Activated CD4-positive, alpha-beta memory T cell treated with anti-CD3 and anti-CD28 coated beads for 36 hours (primary cell): Measurements from ENCODE around the gene FLOT1. TPM values are rescaled to one million over a fixed set of nuclear protein-coding genes. Genes with fewer than 3 reads are reported as not detected.

ENCODE experiments used
- CTCF ChIA-PET: fragments of 350-600 bp; sonication (Branson Sonifier 250); formaldehyde crosslinking; loops from one replicate; lab custom pipeline; 2021; ENCODE audit warnings: antibody characterized with exemption, inconsistent platforms; lab: Charles Lee
- POLR2A ChIA-PET: fragments of 350-600 bp; sonication (Branson Sonifier 250); formaldehyde crosslinking; loops from one replicate; lab custom pipeline; 2021; ENCODE audit warnings: antibody characterized with exemption; lab: Charles Lee
- DNase-seq: peaks from one replicate; pipeline ENCODE4 v3.0.0-alpha.2; 2020
- H3K27ac Mint-ChIP-seq: one replicate; pipeline ENCODE4 v1.8.0; 2021; ENCODE audit warnings: mixed read lengths
- H3K27me3 Mint-ChIP-seq: one replicate; pipeline ENCODE4 v1.8.0; 2021; ENCODE audit warnings: mixed read lengths
- H3K36me3 Mint-ChIP-seq: one replicate; pipeline ENCODE4 v1.8.0; 2021; ENCODE audit warnings: mixed read lengths
- H3K4me1 Mint-ChIP-seq: one replicate; pipeline ENCODE4 v1.8.0; 2021; ENCODE audit warnings: low read depth, mixed read lengths
- H3K4me3 Mint-ChIP-seq: one replicate; pipeline ENCODE4 v1.8.0; 2021; ENCODE audit warnings: mild to moderate bottlenecking, mixed read lengths
- H3K9me3 Mint-ChIP-seq: one replicate; pipeline ENCODE4 v1.8.0; 2021; ENCODE audit warnings: mixed read lengths
- intact Hi-C: fragments of 100-400 bp; cut with micrococcal nuclease; formaldehyde crosslinking; loops from one replicate; pipeline ENCODE4 v1.15.1; 2023
- total RNA-seq, 2 experiments: library from RNA; stranded (reverse); gene quantifications; one replicate each; pipeline ENCODE4 v1.2.3, GENCODE V29; 2021

FLOT1 gene
- total RNA-seq, 2 experiments from 2014 or later = 226 to 231 TPM

DNA sequence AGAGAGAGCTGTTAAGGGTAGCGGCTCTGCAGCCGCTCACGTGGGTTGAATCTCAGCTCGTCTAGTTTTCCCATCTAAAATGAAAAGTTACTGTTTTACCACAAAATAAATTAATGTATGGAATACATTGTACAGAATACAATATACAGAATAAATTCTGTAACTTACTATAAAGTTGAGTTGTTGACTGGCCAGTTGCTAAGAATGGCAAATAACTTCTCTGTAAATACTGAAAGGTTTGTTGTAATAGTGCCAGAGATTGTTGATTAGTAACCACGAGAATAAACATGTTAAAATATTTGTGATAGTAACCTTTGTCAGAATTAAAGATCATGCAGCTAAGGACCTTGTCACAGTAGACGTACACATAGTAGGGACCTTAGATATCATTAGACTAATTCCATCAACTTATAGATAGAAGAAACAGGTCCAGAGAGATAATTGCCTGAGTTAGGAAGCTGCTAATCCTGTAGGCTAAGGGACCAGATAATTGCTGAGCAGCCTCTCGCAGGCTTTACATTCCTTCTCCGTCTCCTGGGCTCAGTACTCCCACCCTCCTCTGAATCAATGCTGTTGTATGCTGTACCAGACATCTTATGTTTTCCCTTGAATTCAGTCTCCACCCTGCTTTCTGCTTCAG is 51.2 kb downstream of the FLOT1 start:
- Mint-ChIP-seq H3K9me3 (no peaks in the 10 kb centered on the region), H3K4me3 (peak overlapping the region; percentile 91), H3K27me3 (no peaks in the 10 kb centered on the region), H3K27ac (peak overlapping the region; percentile 40), H3K4me1 (peaks cover 37% of the 10 kb centered on the region), H3K36me3 (peaks cover 9% of the 10 kb centered on the region)
- CTCF ChIA-PET = interaction anchor here (0.6 to 2.4 kb wide), 6 partner anchors 10 to 1853 kb away, joined by 3 to 16 read pairs (median 4); no protein-coding TSS in a partner anchor
- intact Hi-C loops = no loop called here
- no peak for DNase-seq
- POLR2A ChIA-PET = interaction anchor here (0.7 to 14.8 kb wide), 4 partner anchors 9 to 77 kb away, joined by 5 to 209 read pairs (median 7); partner anchors contain the start of genes MDC1 and TUBB

- ChIA-PET CTCF (interaction anchor here (0.6 to 2.4 kb wide), 6 partner anchors 9 to 41 kb away, joined by 3 to 16 read pairs (median 4); no protein-coding TSS in a partner anchor), POLR2A (interaction anchor here (0.7 to 14.8 kb wide), 4 partner anchors 9 to 76 kb away, joined by 5 to 209 read pairs (median 7); partner anchors contain the start of genes MDC1 and TUBB)
- peaks cover 16% of the 10 kb centered on the region for H3K36me3 Mint-ChIP-seq
- peaks cover 37% of the 10 kb centered on the region for H3K4me1 Mint-ChIP-seq
- no peaks in the 10 kb centered on the region for H3K9me3 Mint-ChIP-seq
- peak; percentile 83 for DNase-seq
- H3K4me3 Mint-ChIP-seq = peak within 1 kb of the TSS; percentile 91
- no peaks in the 10 kb centered on the region for H3K27me3 Mint-ChIP-seq
- peak within 1 kb of the TSS; percentile 99 for H3K27ac Mint-ChIP-seq
- intact Hi-C loops = loop anchor here (1.0 kb wide), 1 partner anchor 11 kb away; no protein-coding TSS in a partner anchor
Observed at GRCh38 chr6:30690403-30691207, 51.9 kb downstream of the FLOT1 start, which contains the start of gene NRM. Gene NRM (minus strand): TSS chr6:30690984. CDS start chr6:30690974, 10 bp downstream.

DNA sequence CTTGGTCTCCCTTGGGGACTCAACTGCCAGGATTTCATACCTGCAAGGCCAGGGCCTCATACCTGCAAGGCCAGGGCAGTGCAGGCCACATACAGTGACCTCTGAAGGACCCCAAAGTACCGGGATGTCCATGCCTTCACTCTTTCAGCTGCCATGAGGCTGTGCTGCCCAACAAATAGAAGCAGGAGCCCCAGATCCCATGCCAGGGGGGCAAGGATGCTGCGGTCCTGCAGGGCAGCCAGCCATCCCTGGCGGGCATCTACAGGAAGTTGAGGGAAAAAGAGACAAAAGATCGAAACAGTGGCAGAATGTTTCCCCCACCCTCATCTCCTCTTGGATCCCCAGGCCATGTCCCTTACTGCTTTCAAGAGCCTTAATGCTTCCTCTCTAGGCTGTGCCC is 52.5 kb downstream of the FLOT1 start:
- peak overlapping the region; percentile 91 for H3K4me3 Mint-ChIP-seq
- peaks cover 37% of the 10 kb centered on the region for H3K4me1 Mint-ChIP-seq
- peaks cover 22% of the 10 kb centered on the region for H3K36me3 Mint-ChIP-seq
- no peak for DNase-seq
- ChIA-PET CTCF (interaction anchor here (1.0 to 3.0 kb wide), 2 partner anchors 11 to 42 kb away, joined by 4 to 25 read pairs; no protein-coding TSS in a partner anchor), POLR2A (interaction anchor here (0.6 to 14.8 kb wide), 3 partner anchors 8 to 48 kb away, joined by 3 to 209 read pairs (median 7); partner anchors contain the start of genes MDC1 and TUBB)
- H3K27ac Mint-ChIP-seq = peak overlapping the region; percentile 99
- no peaks in the 10 kb centered on the region for H3K9me3 Mint-ChIP-seq
- intact Hi-C loops = loop anchor here (1.0 to 5.0 kb wide), 2 partner anchors 11 to 667 kb away; partner anchors contain the start of gene HLA-B
- no peaks in the 10 kb centered on the region for H3K27me3 Mint-ChIP-seq

- no peaks in the 10 kb centered on the region for H3K27me3 Mint-ChIP-seq
- H3K27ac Mint-ChIP-seq = peak overlapping the region; percentile 99
- no peaks in the 10 kb centered on the region for H3K9me3 Mint-ChIP-seq
- H3K36me3 Mint-ChIP-seq = peaks cover 29% of the 10 kb centered on the region
- H3K4me3 Mint-ChIP-seq = peak overlapping the region; percentile 91
- ChIA-PET POLR2A (interaction anchor here (0.6 to 14.8 kb wide), 3 partner anchors 12 to 48 kb away, joined by 3 to 209 read pairs (median 5); partner anchors contain the start of genes MDC1 and TUBB), CTCF (interaction anchor here (2.5 to 3.0 kb wide), 2 partner anchors 10 to 33 kb away, joined by 20 to 25 read pairs; no protein-coding TSS in a partner anchor)
- intact Hi-C loops = loop anchor here (5.0 kb wide), 1 partner anchor 668 kb away; the partner anchor contains the start of gene HLA-B
- DNase-seq = no peak
- H3K4me1 Mint-ChIP-seq = peaks cover 37% of the 10 kb centered on the region
Observed at GRCh38 chr6:30689022-30689865, 53.2 kb downstream of the FLOT1 start.

DNA sequence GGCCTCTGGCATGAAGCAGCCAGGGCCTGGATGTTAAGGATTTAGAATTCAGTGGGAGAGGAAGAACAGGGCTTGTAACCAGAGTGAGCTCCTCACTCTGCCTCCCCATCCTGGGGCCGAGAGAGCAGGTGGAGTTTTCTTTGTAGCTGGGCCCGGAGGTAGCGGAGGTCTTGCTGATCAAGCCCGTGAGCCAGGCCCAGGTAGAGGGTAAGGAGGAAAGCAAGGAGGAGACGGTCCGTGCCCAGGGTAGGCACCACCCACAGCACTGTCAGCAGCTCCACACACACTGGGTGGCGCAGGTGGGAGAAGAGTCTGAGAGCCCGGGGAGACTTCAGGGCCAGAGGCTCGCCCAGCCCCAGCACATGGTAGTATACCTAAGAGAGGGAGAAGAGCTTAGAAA is 53.9 kb downstream of the FLOT1 start:
- Mint-ChIP-seq H3K27me3 (no peaks in the 10 kb centered on the region), H3K27ac (peak overlapping the region; percentile 99), H3K4me3 (peak overlapping the region; percentile 100), H3K9me3 (no peaks in the 10 kb centered on the region), H3K4me1 (peaks cover 37% of the 10 kb centered on the region), H3K36me3 (peaks cover 35% of the 10 kb centered on the region)
- intact Hi-C loops = loop anchor here (5.0 kb wide), 1 partner anchor 669 kb away; the partner anchor contains the start of gene HLA-B
- DNase-seq = peak; percentile 23
- ChIA-PET CTCF (interaction anchor here (2.0 to 3.0 kb wide), 3 partner anchors 10 to 42 kb away, joined by 8 to 25 read pairs (median 20); no protein-coding TSS in a partner anchor), POLR2A (interaction anchor here (0.5 to 14.8 kb wide), 4 partner anchors 13 to 158 kb away, joined by 3 to 209 read pairs (median 5); partner anchors contain the start of genes MDC1 and TUBB)

DNA sequence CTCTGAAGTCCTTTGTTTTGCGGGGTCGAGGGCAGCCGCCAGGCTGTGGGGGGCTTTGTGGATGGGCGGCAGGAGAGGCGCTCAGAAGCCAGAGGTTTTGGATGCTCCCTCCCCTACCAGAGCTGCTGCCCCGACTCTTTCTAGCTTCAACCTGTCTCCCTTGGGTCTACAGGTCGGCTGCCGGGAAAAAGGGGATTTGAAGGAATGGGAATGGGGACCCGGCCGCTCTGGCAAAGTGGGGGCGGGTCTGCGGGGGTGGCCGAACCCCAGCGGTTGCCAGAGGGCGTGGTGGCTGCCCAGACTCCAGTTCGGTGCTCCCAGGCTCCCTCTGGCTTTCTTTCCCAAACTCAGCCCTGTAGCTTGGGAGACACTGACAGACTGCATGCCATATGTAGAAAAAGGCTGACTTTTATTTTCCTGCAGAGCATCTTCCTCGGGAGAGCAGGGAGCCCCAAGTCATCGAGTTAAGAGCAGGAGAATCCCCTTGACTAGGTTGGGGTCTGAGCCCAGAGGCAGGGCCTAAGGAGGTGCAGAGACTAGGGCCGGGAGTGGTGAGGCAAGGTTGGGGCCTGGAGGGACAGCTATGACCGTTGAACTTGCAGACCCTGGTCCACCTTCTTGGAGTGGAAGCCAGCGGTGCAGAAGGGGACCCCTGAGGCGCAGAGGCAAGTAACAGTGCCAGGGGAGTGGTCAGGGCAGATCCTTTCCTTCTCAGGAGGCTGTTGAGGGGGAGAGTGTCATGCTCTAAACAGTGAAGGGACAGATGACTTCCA is 54.6 kb downstream of the FLOT1 start:
- ChIA-PET CTCF (interaction anchor here (0.6 to 3.0 kb wide), 5 partner anchors 9 to 1128 kb away, joined by 3 to 25 read pairs (median 8); no protein-coding TSS in a partner anchor), POLR2A (interaction anchor here (0.5 to 14.8 kb wide), 5 partner anchors 12 to 158 kb away, joined by 3 to 209 read pairs (median 3); partner anchors contain the start of genes MDC1 and TUBB)
- intact Hi-C loops = loop anchor here (5.0 kb wide), 1 partner anchor 669 kb away; the partner anchor contains the start of gene HLA-B
- Mint-ChIP-seq H3K36me3 (peaks cover 43% of the 10 kb centered on the region), H3K4me1 (peaks cover 37% of the 10 kb centered on the region), H3K27ac (peak overlapping the region; percentile 99), H3K9me3 (no peaks in the 10 kb centered on the region), H3K4me3 (peak overlapping the region; percentile 100), H3K27me3 (no peaks in the 10 kb centered on the region)
- DNase-seq = no peak

- peaks cover 49% of the 10 kb centered on the region for H3K36me3 Mint-ChIP-seq
- H3K27me3 Mint-ChIP-seq = no peaks in the 10 kb centered on the region
- H3K27ac Mint-ChIP-seq = peak overlapping the region; percentile 99
- DNase-seq = peak; percentile 90
- H3K4me1 Mint-ChIP-seq = peaks cover 38% of the 10 kb centered on the region
- peak overlapping the region; percentile 100 for H3K4me3 Mint-ChIP-seq
- no peaks in the 10 kb centered on the region for H3K9me3 Mint-ChIP-seq
- POLR2A ChIA-PET = interaction anchor here (0.6 to 14.8 kb wide), 4 partner anchors 12 to 155 kb away, joined by 3 to 209 read pairs (median 4); partner anchors contain the start of genes MDC1 and TUBB
- intact Hi-C loops = loop anchor here (1.0 to 5.0 kb wide), 2 partner anchors 70 to 670 kb away; partner anchors contain the start of genes HLA-B, MRPS18B and PPP1R10
- CTCF ChIA-PET = interaction anchor here (0.6 to 3.0 kb wide), 5 partner anchors 8 to 1129 kb away, joined by 3 to 25 read pairs (median 8); no protein-coding TSS in a partner anchor
Observed at GRCh38 chr6:30686908-30687658, 55.4 kb downstream of the FLOT1 start.

DNA sequence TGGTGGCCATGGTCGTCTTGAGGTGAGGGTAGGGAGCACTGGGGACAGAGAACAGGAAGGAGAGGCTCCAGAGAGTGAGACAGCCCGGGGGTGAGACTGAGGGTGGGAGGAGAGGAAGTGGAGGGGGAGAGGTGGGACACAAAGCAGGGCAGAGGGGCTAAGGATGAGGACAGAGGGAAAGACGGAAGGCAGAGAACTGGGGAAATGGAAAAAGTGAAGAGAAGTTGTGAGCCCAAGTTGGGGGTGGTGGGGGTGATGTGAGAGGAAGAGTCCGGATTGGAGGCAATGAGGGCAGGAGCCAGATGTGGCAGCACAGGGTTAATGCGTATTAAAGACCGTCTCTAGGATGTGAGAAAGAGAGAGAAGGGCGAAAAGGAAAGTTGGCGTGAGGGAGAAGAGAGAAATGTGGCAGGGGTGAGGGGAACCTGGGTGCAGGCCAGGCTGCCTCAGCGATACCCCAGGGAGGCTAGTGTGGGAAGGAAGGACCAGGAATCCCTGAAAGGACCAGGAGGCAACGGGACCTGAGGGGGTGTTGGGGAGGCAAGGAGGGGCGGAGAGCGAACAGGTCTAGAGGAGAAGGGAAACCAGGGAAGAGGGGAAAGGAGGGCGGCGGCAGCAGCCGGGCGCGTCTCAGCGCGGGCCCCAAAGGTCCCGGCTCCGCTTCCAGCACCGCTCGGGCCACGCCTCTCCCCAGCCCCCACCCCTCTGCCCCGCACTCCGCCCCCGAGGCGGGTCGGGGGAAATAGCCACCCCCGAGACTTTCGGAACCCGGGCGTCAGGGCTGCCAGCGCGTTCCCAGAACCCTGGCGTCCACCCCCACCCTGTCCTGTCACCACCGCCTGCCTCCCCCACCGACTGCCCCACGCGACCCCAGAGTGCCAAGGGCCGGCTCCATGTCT is 56.2 kb downstream of the FLOT1 start, which contains the start of gene PPP1R18:
TSS of gene PPP1R18 (minus strand) at position 637 of the 899 bp plus-strand sequence. CDS start at position 10, 627 bp downstream.
- POLR2A ChIA-PET = interaction anchor here (1.1 to 14.8 kb wide), 4 partner anchors 35 to 73 kb away, joined by 7 to 209 read pairs (median 12); partner anchors contain the start of genes MDC1, MRPS18B, PPP1R10 and TUBB
- Mint-ChIP-seq H3K36me3 (peaks cover 57% of the 10 kb centered on the region), H3K27me3 (no peaks in the 10 kb centered on the region), H3K9me3 (no peaks in the 10 kb centered on the region), H3K27ac (peak within 1 kb of the TSS; percentile 99), H3K4me3 (peak within 1 kb of the TSS; percentile 100), H3K4me1 (peaks cover 34% of the 10 kb centered on the region)
- DNase-seq = peak; percentile 91
- CTCF ChIA-PET = interaction anchor here (19.8 kb wide), 1 partner anchor 41 kb away, joined by 628 read pairs; the partner anchor contains the start of genes MDC1 and TUBB
- intact Hi-C loops = loop anchor here (1.0 to 5.0 kb wide), 2 partner anchors 69 to 671 kb away; partner anchors contain the start of genes HLA-B, MRPS18B and PPP1R10
